ENCODE results near the gene COL4A2. TPM values are rescaled to one million over a fixed set of nuclear protein-coding genes. Genes with fewer than 3 reads are reported as not detected.

Gene COL4A2
- total and polyA plus RNA-seq, 2 donors (not counting 1 experiment from before 2014, with no cell fraction given) = 0.17 TPM; not detected in 1

DNA sequence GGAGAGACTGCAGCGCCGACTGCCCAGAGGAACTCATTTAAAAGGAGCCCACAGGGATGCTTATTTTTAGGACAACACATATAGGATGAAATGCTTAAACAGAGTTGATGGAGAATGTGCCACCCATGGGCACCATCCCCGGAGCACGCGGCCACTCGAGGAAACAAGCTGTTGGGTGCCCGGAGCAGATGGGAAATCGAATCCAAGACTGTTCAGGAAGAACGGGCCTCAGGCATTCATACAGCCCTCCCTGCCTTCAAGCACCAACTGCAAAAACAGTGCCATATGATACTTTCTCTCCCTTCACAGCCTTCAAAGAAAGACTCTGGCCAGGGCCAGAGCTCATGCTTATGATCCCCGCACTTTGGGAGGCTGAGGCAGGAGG is 214.2 kb downstream of the COL4A2 start:
- H3K27ac Mint-ChIP-seq = no peak overlapping the region
- CTCF ChIA-PET = interaction anchor here (1.4 kb wide), 1 partner anchor 66 kb away, joined by 7 read pairs; no protein-coding TSS in a partner anchor

DNA sequence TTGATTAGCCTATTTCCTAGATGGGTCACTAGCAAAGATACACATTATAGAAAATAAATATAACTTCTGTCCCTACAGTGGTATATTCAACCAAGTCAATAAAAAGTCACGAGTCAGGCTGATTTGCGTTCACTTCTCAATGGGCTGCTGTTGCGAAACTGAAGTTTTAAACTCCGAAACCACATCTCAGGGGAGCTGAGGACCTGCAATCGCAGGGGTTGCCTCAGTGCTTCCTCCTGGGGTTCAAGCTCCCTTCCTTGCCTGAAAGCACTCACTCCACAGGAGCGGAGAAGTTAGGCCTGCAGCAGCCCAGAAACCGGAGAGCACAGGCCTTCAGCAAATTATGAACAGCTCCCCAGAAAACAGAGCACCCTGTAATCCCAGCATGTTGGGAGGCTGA is 214.9 kb downstream of the COL4A2 start:
- peaks cover 20 to 21% of the 10 kb centered on the region in 2 donors for H3K4me1 ChIP-seq (ENCODE audit: control insufficient read depth in 2 of 2, insufficient read depth in 2 of 2, low read length in 2 of 2)

More for the DNA sequence above, 214.2 kb downstream of the COL4A2 start:
- Histone ChIP-seq H3K9ac (ENCODE audit: low read length) (no peak overlapping the region), H3K27me3 (replicated peaks in 1 of 4; ENCODE audit: control extremely low read depth in 1 of 4, control insufficient read depth in 3 of 4, insufficient read depth in 4 of 4, low read length in 3 of 4) (peaks cover 0 to 5% (median 0%) of the 10 kb centered on the region in 4 experiments), H3K27ac (ENCODE audit: low read length in 2 of 2) (no peak overlapping the region), H3K4me2 (replicated peaks; ENCODE audit: low read depth, low read length, poor library complexity, severe bottlenecking) (no peak overlapping the region), H2AFZ (ENCODE audit: insufficient read depth, low read depth, low read length, poor library complexity, severe bottlenecking) (no peak overlapping the region), H3K79me2 (ENCODE audit: control insufficient read depth, insufficient read depth, low read length) (no peaks in the 10 kb centered on the region), H3K36me3 (replicated peaks in 1 of 2; ENCODE audit: control extremely low read depth in 1 of 2, control insufficient read depth in 1 of 2, extremely low read depth in 1 of 2, insufficient read depth in 2 of 2, low read length in 1 of 2) (no peaks in the 10 kb centered on the region), H4K20me1 (ENCODE audit: control insufficient read depth, insufficient read depth, low read length, poor library complexity, severe bottlenecking) (no peaks in the 10 kb centered on the region), H3K9me3 (ENCODE audit: control extremely low read depth in 1 of 3, control insufficient read depth in 2 of 3, insufficient read depth in 1 of 3, low read length in 2 of 3) (peaks cover 0 to 4% (median 0%) of the 10 kb centered on the region in 3 donors), H3K4me3 (ENCODE audit: control extremely low read depth in 1 of 5, extremely low read depth in 1 of 5, insufficient read depth in 1 of 5, low read depth in 2 of 5, low read length in 4 of 5) (no peak overlapping the region), H3K4me1 (ENCODE audit: control insufficient read depth in 2 of 2, insufficient read depth in 2 of 2, low read length in 2 of 2) (peaks cover 20 to 21% of the 10 kb centered on the region in 2 donors)
- ATAC-seq (ENCODE audit: low read depth) (no peak), DNase-seq (no peak)
- POLR2A ChIA-PET = interaction anchor here (0.6 kb wide), 1 partner anchor 57 kb away, joined by 4 read pairs; no protein-coding TSS in a partner anchor
- no peaks in the 10 kb centered on the region for H3K27me3 Mint-ChIP-seq
- H3K4me3 Mint-ChIP-seq = no peak overlapping the region
- intact Hi-C loops (cut with micrococcal nuclease) = no loop called here
- peaks cover 26% of the 10 kb centered on the region for H3K4me1 Mint-ChIP-seq
- WGBS (ENCODE audit: insufficient coverage) = 94% methylated on average over 8 of the region's 10 CpGs
- H3K9me3 Mint-ChIP-seq (ENCODE audit: insufficient read depth) = no peaks in the 10 kb centered on the region
- TF ChIP-seq EZH2 (IDR thresholded peaks at IDR 0.05; ENCODE audit: borderline replicate concordance, insufficient read depth, low read depth, low read length, poor library complexity, severe bottlenecking) = no peak
- TF ChIP-seq, protein P1, sequence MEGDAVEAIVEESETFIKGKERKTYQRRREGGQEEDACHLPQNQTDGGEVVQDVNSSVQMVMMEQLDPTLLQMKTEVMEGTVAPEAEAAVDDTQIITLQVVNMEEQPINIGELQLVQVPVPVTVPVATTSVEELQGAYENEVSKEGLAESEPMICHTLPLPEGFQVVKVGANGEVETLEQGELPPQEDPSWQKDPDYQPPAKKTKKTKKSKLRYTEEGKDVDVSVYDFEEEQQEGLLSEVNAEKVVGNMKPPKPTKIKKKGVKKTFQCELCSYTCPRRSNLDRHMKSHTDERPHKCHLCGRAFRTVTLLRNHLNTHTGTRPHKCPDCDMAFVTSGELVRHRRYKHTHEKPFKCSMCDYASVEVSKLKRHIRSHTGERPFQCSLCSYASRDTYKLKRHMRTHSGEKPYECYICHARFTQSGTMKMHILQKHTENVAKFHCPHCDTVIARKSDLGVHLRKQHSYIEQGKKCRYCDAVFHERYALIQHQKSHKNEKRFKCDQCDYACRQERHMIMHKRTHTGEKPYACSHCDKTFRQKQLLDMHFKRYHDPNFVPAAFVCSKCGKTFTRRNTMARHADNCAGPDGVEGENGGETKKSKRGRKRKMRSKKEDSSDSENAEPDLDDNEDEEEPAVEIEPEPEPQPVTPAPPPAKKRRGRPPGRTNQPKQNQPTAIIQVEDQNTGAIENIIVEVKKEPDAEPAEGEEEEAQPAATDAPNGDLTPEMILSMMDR (IDR thresholded peaks at IDR 0.05) = no peak

More for the DNA sequence above, 214.9 kb downstream of the COL4A2 start:
- no peaks in the 10 kb centered on the region for H3K9me3 Mint-ChIP-seq (ENCODE audit: insufficient read depth)
- no peak for DNase-seq
- no peak overlapping the region for H3K4me3 ChIP-seq (ENCODE audit: control extremely low read depth in 1 of 5, extremely low read depth in 1 of 5, insufficient read depth in 1 of 5, low read depth in 2 of 5, low read length in 4 of 5)
- peaks cover 0 to 4% (median 0%) of the 10 kb centered on the region in 3 donors for H3K9me3 ChIP-seq (ENCODE audit: control extremely low read depth in 1 of 3, control insufficient read depth in 2 of 3, insufficient read depth in 1 of 3, low read length in 2 of 3)
- WGBS (ENCODE audit: insufficient coverage) = 77% methylated on average over 6 of the region's 7 CpGs
- H3K4me1 Mint-ChIP-seq = peaks cover 27% of the 10 kb centered on the region
- no peaks in the 10 kb centered on the region for H4K20me1 ChIP-seq (ENCODE audit: control insufficient read depth, insufficient read depth, low read length, poor library complexity, severe bottlenecking)
- H3K27ac ChIP-seq (ENCODE audit: low read length in 2 of 2) = no peak overlapping the region
- H3K4me3 Mint-ChIP-seq = no peak overlapping the region
- H3K27me3 Mint-ChIP-seq = no peaks in the 10 kb centered on the region
- H3K4me2 ChIP-seq (replicated peaks; ENCODE audit: low read depth, low read length, poor library complexity, severe bottlenecking) = no peak overlapping the region
- POLR2A ChIA-PET = interaction anchor here (0.6 kb wide), 2 partner anchors 11 to 58 kb away, joined by 3 to 4 read pairs; no protein-coding TSS in a partner anchor
- H3K36me3 ChIP-seq (replicated peaks in 1 of 2; ENCODE audit: control extremely low read depth in 1 of 2, control insufficient read depth in 1 of 2, extremely low read depth in 1 of 2, insufficient read depth in 2 of 2, low read length in 1 of 2) = no peaks in the 10 kb centered on the region
- no peak for ATAC-seq (ENCODE audit: low read depth)
- CTCF ChIA-PET = interaction anchor here (1.4 kb wide), 1 partner anchor 66 kb away, joined by 7 read pairs; no protein-coding TSS in a partner anchor
- no peaks in the 10 kb centered on the region for H3K79me2 ChIP-seq (ENCODE audit: control insufficient read depth, insufficient read depth, low read length)
- no peak overlapping the region for H3K9ac ChIP-seq (ENCODE audit: low read length)
- intact Hi-C loops (cut with micrococcal nuclease) = no loop called here
- peaks cover 0 to 5% (median 0%) of the 10 kb centered on the region in 4 experiments for H3K27me3 ChIP-seq (replicated peaks in 1 of 4; ENCODE audit: control extremely low read depth in 1 of 4, control insufficient read depth in 3 of 4, insufficient read depth in 4 of 4, low read length in 3 of 4)
- no peak overlapping the region for H2AFZ ChIP-seq (ENCODE audit: insufficient read depth, low read depth, low read length, poor library complexity, severe bottlenecking)
- no peak overlapping the region for H3K27ac Mint-ChIP-seq
- TF ChIP-seq, protein P1 (IDR thresholded peaks at IDR 0.05) = no peak
- TF ChIP-seq EZH2 (IDR thresholded peaks at IDR 0.05; ENCODE audit: borderline replicate concordance, insufficient read depth, low read depth, low read length, poor library complexity, severe bottlenecking) = no peak

Measured in B cell (primary cell).